Ovary (tissue), 9 donors: ENCODE data around the gene CHD6. TPM values are rescaled to one million over a fixed set of nuclear protein-coding genes. Genes with fewer than 3 reads are reported as not detected.

ENCODE experiments used
- DNase-seq, 5 donors: peaks; one replicate each; pipeline ENCODE4 v3.0.0-alpha.2; 2019 to 2020
- H3K27ac ChIP-seq, 2 donors: fragments of 200-600 bp; one replicate each; pipeline versions ENCODE4 v1.5.1 to v1.8.0; 2019 to 2022
- H3K27me3 ChIP-seq: fragments of 200-600 bp; one replicate; pipeline ENCODE4 v1.8.0; 2022
- H3K36me3 ChIP-seq: fragments of 200-600 bp; sonication (generic); one replicate; pipeline ENCODE4 v1.5.1; 2019
- H3K4me1 ChIP-seq: one replicate; pipeline ENCODE4 v1.8.1; 2013; ENCODE audit warnings: mild to moderate bottlenecking, moderate library complexity; ENCODE audit not compliant: insufficient read depth
- H3K4me3 ChIP-seq: fragments of 200-600 bp; sonication (generic); one replicate; pipeline ENCODE4 v1.5.1; 2017
- H3K9me3 ChIP-seq, 2 donors: fragments of 200-600 bp in 1 of 2; sonication (generic) in 1 of 2; one replicate each; pipeline versions ENCODE4 v1.5.1 to v1.8.1; 2013 to 2019; ENCODE audit warnings: mild to moderate bottlenecking in 1 of 2, moderate library complexity in 1 of 2
- CTCF ChIP-seq, 3 donors: fragments of 450-650 bp in 2 of 3; fragments of 200-600 bp in 1 of 3; IDR thresholded peaks; one replicate each; pipeline versions ENCODE4 v1.5.1 to v1.8.0; 2016 to 2022; ENCODE audit warnings: antibody characterized with exemption in 3 of 3, mild to moderate bottlenecking in 1 of 3
- EP300 ChIP-seq: sonication (generic); formaldehyde crosslinking; IDR thresholded peaks from one replicate; pipeline ENCODE4 v1.6.1; 2017; ENCODE audit warnings: antibody characterized with exemption
- POLR2A ChIP-seq: fragments of 450-650 bp; IDR thresholded peaks from one replicate; pipeline ENCODE4 v1.6.1; 2017; ENCODE audit warnings: antibody characterized with exemption, mild to moderate bottlenecking, moderate library complexity
- WGBS, 3 donors: extraction: QIAGEN DNeasy Blood & Tissue Kit in 1 of 3; methylation state at CpG; one replicate each; pipeline versions ENCODE4 v1.1.5 to v1.1.7; 2013 to 2017; 5-methylcytosine and 5-hydroxymethylcytosine counted together
- intact Hi-C, 4 donors: fragments of 100-400 bp; cut with DNase I; formaldehyde crosslinking; loops; one replicate each; pipeline versions ENCODE4 v1.11.0 to v1.15.1; 2022 to 2023
- polyA plus RNA-seq, 2 donors: library from polyadenylated mRNA; stranded (reverse); fragments of 200-250 nt in 1 of 2; fragments of 350-450 nt in 1 of 2; fragmentation: Illumina TruSeq in 1 of 2; extraction: RNeasy Lipid Tissue Mini Kit (QIAGEN cat#74804) in 1 of 2; gene quantifications; one replicate each; pipeline ENCODE4 v1.2.3, GENCODE V29; 2013 to 2014
- total RNA-seq, 7 donors: library from RNA; depleted of rRNA in 2 of 7; stranded (reverse); fragments of >200 nt in 2 of 7; fragmentation: NEBNext Ultra II Directional in 3 of 7; extraction: Animal tissue kit (Norgen Biotek cat#: 25700) in 3 of 7; gene quantifications; one replicate each; pipeline versions ENCODE4 v1.1.0 to v1.2.4, GENCODE V29; 2016 to 2023
- donor health status: DM: no; HTN: no; CAD: no; lungs with moderate emphysema.
- donor health status: DM: no; HTN: no; CAD: no.
- donor health status: Bipolar disorder and iron deficiency.
- donor health status: DM: yes; HTN: yes; CAD: no.
- donor health status: DM: no; HTN: no; CAD: no.
- donor health status: DM: yes; HTN: yes; CAD: no.

Gene CHD6
- total and polyA plus RNA-seq, 9 donors = 12.1 to 82.4 (median 52.7) TPM

GRCh38 chr20:41366546-41367392, 251.4 kb downstream of the CHD6 start, which contains the start of gene EMILIN3:
EMILIN3 (minus strand) TSS chr20:41366818; CDS start chr20:41366634, 184 bp downstream.
- peak in 2 of 5 donors; percentile 21 to 62 for DNase-seq
- H3K27ac ChIP-seq = peak within 1 kb of the TSS in 1 of 2 donors; percentile 44
- peak within 1 kb of the TSS; percentile 30 for H3K4me3 ChIP-seq
- peaks cover 2% of the 10 kb centered on the region for H3K4me1 ChIP-seq
- 8 to 38% (median 19%) methylated on average over 19 to 92 of the region's 93 CpGs for WGBS, 3 donors
- H3K27me3 ChIP-seq = no peaks in the 10 kb centered on the region
- no peaks in the 10 kb centered on the region for H3K36me3 ChIP-seq
- peaks cover 0 to 5% of the 10 kb centered on the region in 2 donors for H3K9me3 ChIP-seq
- no peak for TF ChIP-seq CTCF (IDR thresholded peaks at IDR 0.05)
- TF ChIP-seq EP300 = no peak
- TF ChIP-seq POLR2A = no peak
- intact Hi-C loops = no loop called here

GRCh38 chr20:41365777-41366545, 252.2 kb downstream of the CHD6 start:
- Histone ChIP-seq H3K4me3 (peak overlapping the region; percentile 30), H3K36me3 (no peaks in the 10 kb centered on the region), H3K27ac (peak overlapping the region; percentile 13 to 44), H3K4me1 (peaks cover 3% of the 10 kb centered on the region), H3K27me3 (no peaks in the 10 kb centered on the region), H3K9me3 (peaks cover 0 to 2% of the 10 kb centered on the region in 2 donors)
- TF ChIP-seq EP300 (no peak), POLR2A (no peak), CTCF (IDR thresholded peaks at IDR 0.05) (no peak)
- WGBS, 3 donors = 3 to 7% (median 6%) methylated on average over 42 to 72 of the region's 76 CpGs
- intact Hi-C loops = no loop called here
- peak in 4 of 5 donors; percentile 19 to 65 (median 48) for DNase-seq

GRCh38 chr20:41364967-41365765, 253.0 kb downstream of the CHD6 start:
- no peak for DNase-seq
- Histone ChIP-seq H3K4me1 (peaks cover 3% of the 10 kb centered on the region), H3K36me3 (no peaks in the 10 kb centered on the region), H3K27me3 (no peaks in the 10 kb centered on the region), H3K9me3 (no peaks in the 10 kb centered on the region), H3K4me3 (no peak overlapping the region), H3K27ac (peak overlapping the region in 1 of 2 donors; percentile 13)
- TF ChIP-seq EP300 = no peak
- TF ChIP-seq POLR2A = no peak
- 82 to 88% (median 87%) methylated on average over 19 of the region's 19 CpGs for WGBS, 3 donors
- intact Hi-C loops = no loop called here

GRCh38 chr20:41364236-41364855, 253.8 kb downstream of the CHD6 start:
- no peak overlapping the region for H3K27ac ChIP-seq
- no peak for DNase-seq
- H3K27me3 ChIP-seq = no peaks in the 10 kb centered on the region
- intact Hi-C loops = no loop called here
- peaks cover 3% of the 10 kb centered on the region for H3K4me1 ChIP-seq
- H3K4me3 ChIP-seq = no peak overlapping the region
- WGBS, 3 donors = 90 to 95% (median 91%) methylated on average over 13 of the region's 13 CpGs
- H3K9me3 ChIP-seq = no peaks in the 10 kb centered on the region
- H3K36me3 ChIP-seq = no peaks in the 10 kb centered on the region
- TF ChIP-seq CTCF (IDR thresholded peaks at IDR 0.05) (no peak), EP300 (no peak), POLR2A (no peak)
